Esophagus muscularis mucosa (tissue), 4 donors: ENCODE results near the gene DDX27.

Experiments
- EP300 ChIP-seq: sonication (generic); formaldehyde crosslinking; IDR thresholded peaks from one replicate; pipeline ENCODE4 v1.6.1; 2017; ENCODE audit warnings: antibody characterized with exemption
- POLR2A ChIP-seq: fragments of 450-650 bp; IDR thresholded peaks from one replicate; pipeline ENCODE4 v1.6.1; 2017; ENCODE audit warnings: antibody characterized with exemption, moderate library complexity, mild to moderate bottlenecking, low read depth
- POLR2AphosphoS5 ChIP-seq, 2 donors: sonication (generic); formaldehyde crosslinking; IDR thresholded peaks; one replicate each; pipeline ENCODE4 v1.6.1; 2017; ENCODE audit warnings: antibody characterized with exemption in 2 of 2
- TF ChIP-seq, protein P1 (sequence below), 3 experiments: fragments of 200-600 bp in 2 of 3; fragments of 450-650 bp in 1 of 3; sonication (generic) in 2 of 3; IDR thresholded peaks; one replicate each; pipeline ENCODE4 v1.5.1; 2017 to 2019; ENCODE audit warnings: antibody characterized with exemption in 3 of 3, mild to moderate bottlenecking in 2 of 3, moderate library complexity in 1 of 3

DNA sequence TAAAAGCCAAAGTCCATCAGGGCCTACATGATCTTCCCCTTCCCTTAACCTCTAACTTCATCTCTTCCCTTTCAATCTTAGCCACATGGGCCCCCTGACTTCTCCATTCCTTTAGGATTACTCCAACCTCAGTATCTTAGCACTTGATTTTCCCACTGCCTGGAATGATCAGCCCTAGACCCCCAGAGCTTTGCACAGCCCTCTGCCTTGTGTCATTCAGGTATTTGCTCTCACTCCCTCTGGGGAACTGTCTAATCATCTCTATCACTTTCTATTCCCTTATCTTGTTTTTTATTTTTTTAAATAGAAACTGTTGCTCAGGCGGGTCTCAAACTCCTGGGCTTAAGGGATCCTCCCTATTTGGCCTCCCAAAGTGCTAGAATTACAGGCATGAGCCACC, 72.0 kb downstream of the DDX27 start:
- TF ChIP-seq EP300, result no peak
- TF ChIP-seq, protein P1, sequence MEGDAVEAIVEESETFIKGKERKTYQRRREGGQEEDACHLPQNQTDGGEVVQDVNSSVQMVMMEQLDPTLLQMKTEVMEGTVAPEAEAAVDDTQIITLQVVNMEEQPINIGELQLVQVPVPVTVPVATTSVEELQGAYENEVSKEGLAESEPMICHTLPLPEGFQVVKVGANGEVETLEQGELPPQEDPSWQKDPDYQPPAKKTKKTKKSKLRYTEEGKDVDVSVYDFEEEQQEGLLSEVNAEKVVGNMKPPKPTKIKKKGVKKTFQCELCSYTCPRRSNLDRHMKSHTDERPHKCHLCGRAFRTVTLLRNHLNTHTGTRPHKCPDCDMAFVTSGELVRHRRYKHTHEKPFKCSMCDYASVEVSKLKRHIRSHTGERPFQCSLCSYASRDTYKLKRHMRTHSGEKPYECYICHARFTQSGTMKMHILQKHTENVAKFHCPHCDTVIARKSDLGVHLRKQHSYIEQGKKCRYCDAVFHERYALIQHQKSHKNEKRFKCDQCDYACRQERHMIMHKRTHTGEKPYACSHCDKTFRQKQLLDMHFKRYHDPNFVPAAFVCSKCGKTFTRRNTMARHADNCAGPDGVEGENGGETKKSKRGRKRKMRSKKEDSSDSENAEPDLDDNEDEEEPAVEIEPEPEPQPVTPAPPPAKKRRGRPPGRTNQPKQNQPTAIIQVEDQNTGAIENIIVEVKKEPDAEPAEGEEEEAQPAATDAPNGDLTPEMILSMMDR (IDR thresholded peaks at IDR 0.05), result no peak
- no peak for TF ChIP-seq POLR2AphosphoS5 (IDR thresholded peaks at IDR 0.05)
- no peak for TF ChIP-seq POLR2A
